ENCODE data around the gene IRS2. TPM values are rescaled to one million over a fixed set of nuclear protein-coding genes. Genes with fewer than 3 reads are reported as not detected.

IRS2 gene
- total RNA-seq, 1 experiment from 2014 or later: 9.2 TPM

DNA sequence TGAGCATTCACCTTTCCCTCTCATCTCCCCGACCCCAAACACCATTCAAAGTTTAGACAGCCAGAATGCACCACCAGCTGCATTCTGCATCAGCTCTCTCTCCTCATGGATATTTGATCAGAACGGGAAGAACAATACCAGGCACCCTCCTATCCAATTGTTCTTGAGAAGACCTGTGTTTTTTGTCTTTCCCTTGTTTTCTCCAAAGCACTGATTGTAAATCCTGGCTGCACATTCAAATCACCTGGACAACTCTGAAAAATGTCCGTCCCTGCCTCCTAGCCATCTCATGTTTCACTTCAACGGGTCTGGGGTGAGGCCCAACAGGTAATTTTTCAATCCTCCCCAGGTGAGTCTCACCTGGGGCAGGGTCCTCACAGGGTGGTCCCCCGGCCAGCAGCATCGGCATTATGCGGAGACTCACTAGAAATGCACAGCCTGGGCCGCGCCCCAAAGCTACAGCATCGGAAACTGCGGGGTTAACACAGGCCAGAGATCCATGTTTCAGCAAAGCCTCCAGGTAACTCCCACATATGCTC is 5.5 kb downstream of the IRS2 start:
- H3K4me3 ChIP-seq (replicated peaks in 1 of 2; ENCODE audit: low read depth in 1 of 2, low read length in 2 of 2): no peak overlapping the region
- ChIA-PET CTCF (no interaction called here), POLR2A (no interaction called here), RAD21 (ENCODE audit: low non-redundant PET in 1 of 2, low total read pairs in 2 of 2, uncharacterized antibody in 2 of 2, unreplicated experiment in 2 of 2) (no interaction called here)
- H4K20me1 ChIP-seq (ENCODE audit: insufficient read depth): no peaks in the 10 kb centered on the region
- BruUV-seq (replicated peaks): no TSS peak
- peaks cover 55% of the 10 kb centered on the region for H3K79me2 ChIP-seq (ENCODE audit: insufficient read depth, low read length)
- H2AFZ ChIP-seq (ENCODE audit: low read depth, low read length, poor library complexity, severe bottlenecking): no peak overlapping the region
- no peak overlapping the region for H3K9ac ChIP-seq (ENCODE audit: low read length)
- H3K4me1 ChIP-seq (ENCODE audit: control insufficient read depth in 1 of 2, insufficient read depth in 2 of 2, low read length in 2 of 2): peaks cover 4 to 37% of the 10 kb centered on the region in 2 experiments; a peak in 3 of 4 replicates
- TF ChIP-seq ZFX (IDR thresholded peaks at IDR 0.05) (no peak), EZH2 (IDR thresholded peaks at IDR 0.05) (no peak), CBX3 (IDR thresholded peaks at IDR 0.05; ENCODE audit: low read depth) (no peak), CEBPB (IDR thresholded peaks at IDR 0.05; ENCODE audit: low read depth) (no peak), POLR2A (IDR thresholded peaks at IDR 0.05; ENCODE audit: borderline replicate concordance, extremely low read depth, insufficient read depth, insufficient read length) (no peak), SP1 (IDR thresholded peaks at IDR 0.05; ENCODE audit: low read depth) (no peak), ELF1 (IDR thresholded peaks at IDR 0.05; ENCODE audit: borderline replicate concordance, low read depth) (no peak)
- TF ChIP-seq, protein P1, sequence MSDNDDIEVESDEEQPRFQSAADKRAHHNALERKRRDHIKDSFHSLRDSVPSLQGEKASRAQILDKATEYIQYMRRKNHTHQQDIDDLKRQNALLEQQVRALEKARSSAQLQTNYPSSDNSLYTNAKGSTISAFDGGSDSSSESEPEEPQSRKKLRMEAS (IDR thresholded peaks at IDR 0.05): no peak
- TF ChIP-seq, protein P2, sequence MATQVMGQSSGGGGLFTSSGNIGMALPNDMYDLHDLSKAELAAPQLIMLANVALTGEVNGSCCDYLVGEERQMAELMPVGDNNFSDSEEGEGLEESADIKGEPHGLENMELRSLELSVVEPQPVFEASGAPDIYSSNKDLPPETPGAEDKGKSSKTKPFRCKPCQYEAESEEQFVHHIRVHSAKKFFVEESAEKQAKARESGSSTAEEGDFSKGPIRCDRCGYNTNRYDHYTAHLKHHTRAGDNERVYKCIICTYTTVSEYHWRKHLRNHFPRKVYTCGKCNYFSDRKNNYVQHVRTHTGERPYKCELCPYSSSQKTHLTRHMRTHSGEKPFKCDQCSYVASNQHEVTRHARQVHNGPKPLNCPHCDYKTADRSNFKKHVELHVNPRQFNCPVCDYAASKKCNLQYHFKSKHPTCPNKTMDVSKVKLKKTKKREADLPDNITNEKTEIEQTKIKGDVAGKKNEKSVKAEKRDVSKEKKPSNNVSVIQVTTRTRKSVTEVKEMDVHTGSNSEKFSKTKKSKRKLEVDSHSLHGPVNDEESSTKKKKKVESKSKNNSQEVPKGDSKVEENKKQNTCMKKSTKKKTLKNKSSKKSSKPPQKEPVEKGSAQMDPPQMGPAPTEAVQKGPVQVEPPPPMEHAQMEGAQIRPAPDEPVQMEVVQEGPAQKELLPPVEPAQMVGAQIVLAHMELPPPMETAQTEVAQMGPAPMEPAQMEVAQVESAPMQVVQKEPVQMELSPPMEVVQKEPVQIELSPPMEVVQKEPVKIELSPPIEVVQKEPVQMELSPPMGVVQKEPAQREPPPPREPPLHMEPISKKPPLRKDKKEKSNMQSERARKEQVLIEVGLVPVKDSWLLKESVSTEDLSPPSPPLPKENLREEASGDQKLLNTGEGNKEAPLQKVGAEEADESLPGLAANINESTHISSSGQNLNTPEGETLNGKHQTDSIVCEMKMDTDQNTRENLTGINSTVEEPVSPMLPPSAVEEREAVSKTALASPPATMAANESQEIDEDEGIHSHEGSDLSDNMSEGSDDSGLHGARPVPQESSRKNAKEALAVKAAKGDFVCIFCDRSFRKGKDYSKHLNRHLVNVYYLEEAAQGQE (IDR thresholded peaks at IDR 0.05; ENCODE audit: low read depth): no peak
- TF ChIP-seq, protein P3, sequence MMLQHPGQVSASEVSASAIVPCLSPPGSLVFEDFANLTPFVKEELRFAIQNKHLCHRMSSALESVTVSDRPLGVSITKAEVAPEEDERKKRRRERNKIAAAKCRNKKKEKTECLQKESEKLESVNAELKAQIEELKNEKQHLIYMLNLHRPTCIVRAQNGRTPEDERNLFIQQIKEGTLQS (IDR thresholded peaks at IDR 0.05): no peak
- H3K9me2 ChIP-seq (ENCODE audit: insufficient read depth): no peaks in the 10 kb centered on the region
- H3K27ac ChIP-seq (ENCODE audit: low read depth, low read length): no peak overlapping the region
- DNase-seq (ENCODE audit: low read depth, low spot score) (no peak), ATAC-seq (no peak)
- intact Hi-C loops (cut with micrococcal nuclease): no loop called here
- 0 out of 4 replicates have a peak, but pooled peaks cover 0 to 2% of the 10 kb centered on the region in 2 experiments for H3K36me3 ChIP-seq (ENCODE audit: control insufficient read depth in 1 of 2, insufficient read depth in 2 of 2, low read length in 2 of 2)
- no peaks in the 10 kb centered on the region for H3K27me3 ChIP-seq (ENCODE audit: insufficient read depth, low read length)
- no peak overlapping the region for H3K4me2 ChIP-seq (ENCODE audit: low read length)
- no peaks in the 10 kb centered on the region for H3K9me3 ChIP-seq (ENCODE audit: control insufficient read depth in 1 of 2, insufficient read depth in 1 of 2, low read depth in 1 of 2, low read length in 2 of 2)
